Vagina (tissue), 2 donors: ENCODE data around the gene FECH.
"Not testable (repeated sequence)": the region's sequence is repeated elsewhere in the genome, so short reads cannot be mapped to it uniquely, and the experiment has no call there.

Source experiments
- POLR2AphosphoS5 ChIP-seq, 2 donors: sonication (generic); formaldehyde crosslinking; IDR thresholded peaks; one replicate each; pipeline ENCODE4 v1.9.0; 2017; ENCODE audit warnings: antibody characterized with exemption in 2 of 2, mild to moderate bottlenecking in 2 of 2, low read depth in 1 of 2; ENCODE audit not compliant: insufficient read depth in 1 of 2
- TF ChIP-seq, protein P1 (sequence below), 3 experiments: fragments of 450-650 bp in 2 of 3; fragments of 200-600 bp in 1 of 3; sonication (generic) in 1 of 3; IDR thresholded peaks; one replicate each; pipeline ENCODE4 v1.5.1; 2017 to 2019; ENCODE audit warnings: antibody characterized with exemption in 3 of 3, mild to moderate bottlenecking in 2 of 3, moderate library complexity in 2 of 3

DNA sequence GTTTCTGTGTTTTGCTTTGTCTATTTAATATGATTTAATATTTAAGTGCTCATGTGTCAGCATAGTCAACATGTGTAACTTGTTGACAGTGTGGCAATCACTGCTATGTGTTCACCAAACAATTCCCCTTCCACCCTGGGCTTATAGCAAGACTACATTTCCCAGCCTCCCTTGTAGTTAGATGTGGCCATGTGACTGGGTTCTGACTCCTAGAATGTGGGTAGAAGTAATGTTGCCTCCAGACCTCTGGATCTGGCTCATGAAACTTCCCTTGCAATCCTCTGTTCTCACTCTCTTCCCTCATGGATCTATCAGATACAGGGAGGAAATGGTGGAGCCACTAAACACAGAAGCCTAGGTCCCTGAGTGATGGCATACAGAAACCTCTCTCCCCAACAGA, 64.2 kb downstream of the FECH start:
- TF ChIP-seq, protein P1, sequence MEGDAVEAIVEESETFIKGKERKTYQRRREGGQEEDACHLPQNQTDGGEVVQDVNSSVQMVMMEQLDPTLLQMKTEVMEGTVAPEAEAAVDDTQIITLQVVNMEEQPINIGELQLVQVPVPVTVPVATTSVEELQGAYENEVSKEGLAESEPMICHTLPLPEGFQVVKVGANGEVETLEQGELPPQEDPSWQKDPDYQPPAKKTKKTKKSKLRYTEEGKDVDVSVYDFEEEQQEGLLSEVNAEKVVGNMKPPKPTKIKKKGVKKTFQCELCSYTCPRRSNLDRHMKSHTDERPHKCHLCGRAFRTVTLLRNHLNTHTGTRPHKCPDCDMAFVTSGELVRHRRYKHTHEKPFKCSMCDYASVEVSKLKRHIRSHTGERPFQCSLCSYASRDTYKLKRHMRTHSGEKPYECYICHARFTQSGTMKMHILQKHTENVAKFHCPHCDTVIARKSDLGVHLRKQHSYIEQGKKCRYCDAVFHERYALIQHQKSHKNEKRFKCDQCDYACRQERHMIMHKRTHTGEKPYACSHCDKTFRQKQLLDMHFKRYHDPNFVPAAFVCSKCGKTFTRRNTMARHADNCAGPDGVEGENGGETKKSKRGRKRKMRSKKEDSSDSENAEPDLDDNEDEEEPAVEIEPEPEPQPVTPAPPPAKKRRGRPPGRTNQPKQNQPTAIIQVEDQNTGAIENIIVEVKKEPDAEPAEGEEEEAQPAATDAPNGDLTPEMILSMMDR (IDR thresholded peaks at IDR 0.05) = not testable (repeated sequence)
- not testable (repeated sequence) for TF ChIP-seq POLR2AphosphoS5 (IDR thresholded peaks at IDR 0.05; ENCODE audit: insufficient read depth in 1 of 2, low read depth in 1 of 2)
